HT-29 (cell line): Measurements from ENCODE around the gene AAGAB. TPM values are rescaled to one million over a fixed set of nuclear protein-coding genes. Genes with fewer than 3 reads are reported as not detected.
A peak's percentile ranks its signal among the peaks of the same experiment; 100 is the strongest.

Experiments used
- DNase-seq: peaks from one replicate; pipeline ENCODE4 v3.0.0-alpha.2; 2015; ENCODE audit warnings: low spot score
- total RNA-seq: library from RNA; depleted of rRNA; stranded (reverse); fragments of >200 nt; shearing (Covaris generic); gene quantifications from 2 replicates; pipeline ENCODE4 v1.2.3, GENCODE V29; 2014

Gene AAGAB
- total RNA-seq, 1 experiment from 2014 or later: 43.8 TPM

- DNase-seq: no peak
Observed at GRCh38 chr15:67212684-67213367, 41.6 kb downstream of the AAGAB start.

- no peak for DNase-seq
Observed at GRCh38 chr15:67210555-67211168, 43.8 kb downstream of the AAGAB start.

GRCh38 chr15:67208396-67208795, 46.1 kb downstream of the AAGAB start:
- no peak for DNase-seq

- no peak for DNase-seq
Observed at GRCh38 chr15:67207555-67208207, 46.8 kb downstream of the AAGAB start.

- no peak for DNase-seq
Observed at GRCh38 chr15:67202991-67203390, 51.5 kb downstream of the AAGAB start.

GRCh38 chr15:67202091-67202490, 52.4 kb downstream of the AAGAB start:
- no peak for DNase-seq

- no peak for DNase-seq
Observed at GRCh38 chr15:67201136-67201535, 53.3 kb downstream of the AAGAB start.

GRCh38 chr15:67199881-67200763, 54.3 kb downstream of the AAGAB start:
- no peak for DNase-seq

- no peak for DNase-seq
Observed at GRCh38 chr15:67199391-67199790, 55.1 kb downstream of the AAGAB start.

GRCh38 chr15:67198157-67198754, 56.2 kb downstream of the AAGAB start:
- DNase-seq: no peak

- DNase-seq: no peak
Observed at GRCh38 chr15:67197364-67197695, 57.1 kb downstream of the AAGAB start.

GRCh38 chr15:67196672-67197363, 57.6 kb downstream of the AAGAB start:
- peak; percentile 56 for DNase-seq

- no peak for DNase-seq
Observed at GRCh38 chr15:67196222-67196621, 58.2 kb downstream of the AAGAB start.

- no peak for DNase-seq
Observed at GRCh38 chr15:67195305-67195704, 59.2 kb downstream of the AAGAB start.

- DNase-seq: no peak
Observed at GRCh38 chr15:67194171-67195114, 60.0 kb downstream of the AAGAB start.

GRCh38 chr15:67193223-67193990, 61.1 kb downstream of the AAGAB start:
- DNase-seq: no peak

GRCh38 chr15:67192185-67192820, 62.2 kb downstream of the AAGAB start:
- no peak for DNase-seq

- peak; percentile 25 for DNase-seq
Observed at GRCh38 chr15:67190813-67191212, 63.6 kb downstream of the AAGAB start.

- no peak for DNase-seq
Observed at GRCh38 chr15:67190326-67190725, 64.1 kb downstream of the AAGAB start.
